Lower leg skin (tissue), 4 donors: ENCODE results near the gene ACER3. TPM values are rescaled to one million over a fixed set of nuclear protein-coding genes. Genes with fewer than 3 reads are reported as not detected.

Source experiments
- DNase-seq, 2 donors: peaks; one replicate each; pipeline ENCODE4 v3.0.0-alpha.2; 2019; ENCODE audit warnings: low spot score in 2 of 2
- H3K4me3 ChIP-seq: fragments of 200-600 bp; sonication (generic); 2 replicates; pipeline ENCODE4 v1.5.1; 2017; ENCODE audit warnings: mild to moderate bottlenecking, low read depth; ENCODE audit not compliant: poor library complexity, severe bottlenecking
- CTCF ChIP-seq, 3 donors: fragments of 450-650 bp; IDR thresholded peaks; one replicate each; pipeline ENCODE4 v1.5.1; 2016; ENCODE audit warnings: antibody characterized with exemption in 3 of 3, mild to moderate bottlenecking in 3 of 3, moderate library complexity in 2 of 3
- POLR2A ChIP-seq, 2 donors: fragments of 450-650 bp; IDR thresholded peaks; one replicate each; pipeline ENCODE4 v1.6.1; 2016 to 2017; ENCODE audit warnings: antibody characterized with exemption in 2 of 2, mild to moderate bottlenecking in 1 of 2, moderate library complexity in 1 of 2
- WGBS, 2 donors: methylation state at CpG; one replicate each; pipeline ENCODE4 v1.1.5; 2018; 5-methylcytosine and 5-hydroxymethylcytosine counted together
- intact Hi-C: fragments of 100-400 bp; cut with DNase I; formaldehyde crosslinking; loops from one replicate; pipeline ENCODE4 v1.15.0; 2023; ENCODE audit warnings: low total_unique reads
- total RNA-seq, 4 donors: library from RNA; depleted of rRNA; stranded (reverse); fragments of >200 nt; gene quantifications; one replicate each; pipeline ENCODE4 v1.1.0, GENCODE V29; 2016

Gene ACER3
- total RNA-seq, 4 donors from 2014 or later = 3.5 to 5.9 (median 5.1) TPM

GRCh38 chr11:77019976-77020595 is 159.4 kb downstream of the ACER3 start:
- H3K4me3 ChIP-seq = no peak overlapping the region
- WGBS, 2 donors = 65 to 81% methylated on average over 2 of the region's 2 CpGs
- no peak for DNase-seq
- TF ChIP-seq CTCF (IDR thresholded peaks at IDR 0.05) (no peak), POLR2A (IDR thresholded peaks at IDR 0.05) (no peak)
- intact Hi-C loops = no loop called here

- H3K4me3 ChIP-seq = no peak overlapping the region
- intact Hi-C loops = no loop called here
- 81 to 89% methylated on average over 2 of the region's 2 CpGs for WGBS, 2 donors
- no peak for DNase-seq
- TF ChIP-seq POLR2A (IDR thresholded peaks at IDR 0.05) (no peak), CTCF (IDR thresholded peaks at IDR 0.05) (no peak)
Observed at GRCh38 chr11:77020734-77021133, 160.0 kb downstream of the ACER3 start.

- no peak for DNase-seq
- no peak for TF ChIP-seq CTCF (IDR thresholded peaks at IDR 0.05)
- TF ChIP-seq POLR2A (IDR thresholded peaks at IDR 0.05) = no peak
- intact Hi-C loops = no loop called here
- no peak overlapping the region for H3K4me3 ChIP-seq
Observed at GRCh38 chr11:77024745-77025144, 164.0 kb downstream of the ACER3 start.

- H3K4me3 ChIP-seq = no peak overlapping the region
- intact Hi-C loops = no loop called here
- DNase-seq = no peak
- 94 to 96% methylated on average over 3 of the region's 3 CpGs for WGBS, 2 donors
- no peak for TF ChIP-seq CTCF (IDR thresholded peaks at IDR 0.05)
- no peak for TF ChIP-seq POLR2A (IDR thresholded peaks at IDR 0.05)
Observed at GRCh38 chr11:77026221-77026620, 165.5 kb downstream of the ACER3 start.

GRCh38 chr11:77026743-77027142 is 166.0 kb downstream of the ACER3 start:
- WGBS, 2 donors = 78 to 85% methylated on average over 2 of the region's 2 CpGs

More at GRCh38 chr11:77026743-77027142, 166.0 kb downstream of the ACER3 start:
- TF ChIP-seq CTCF (IDR thresholded peaks at IDR 0.05) (no peak), POLR2A (IDR thresholded peaks at IDR 0.05) (no peak)
- DNase-seq = no peak
- intact Hi-C loops = no loop called here
- H3K4me3 ChIP-seq = no peak overlapping the region
